DOHH2 (cell line): Measurements from ENCODE around the gene PCDHB11.
"Not testable (repeated sequence)": the region's sequence is repeated elsewhere in the genome, so short reads cannot be mapped to it uniquely, and the experiment has no call there.

Experiments
- EZH2phosphoT487 ChIP-seq: fragments of 200-600 bp; sonication (generic); IDR thresholded peaks from 2 replicates; pipeline ENCODE4 v1.6.1; 2017; ENCODE audit warnings: borderline replicate concordance, mild to moderate bottlenecking, antibody characterized with exemption, low read length, moderate library complexity, mixed read lengths
- TF ChIP-seq, protein P1 (sequence below): fragments of 200-600 bp; sonication (generic); IDR thresholded peaks from one replicate; pipeline ENCODE4 v1.5.1; 2014; ENCODE audit warnings: antibody characterized with exemption, mild to moderate bottlenecking, low read depth, low read length; ENCODE audit not compliant: poor library complexity, severe bottlenecking

DNA sequence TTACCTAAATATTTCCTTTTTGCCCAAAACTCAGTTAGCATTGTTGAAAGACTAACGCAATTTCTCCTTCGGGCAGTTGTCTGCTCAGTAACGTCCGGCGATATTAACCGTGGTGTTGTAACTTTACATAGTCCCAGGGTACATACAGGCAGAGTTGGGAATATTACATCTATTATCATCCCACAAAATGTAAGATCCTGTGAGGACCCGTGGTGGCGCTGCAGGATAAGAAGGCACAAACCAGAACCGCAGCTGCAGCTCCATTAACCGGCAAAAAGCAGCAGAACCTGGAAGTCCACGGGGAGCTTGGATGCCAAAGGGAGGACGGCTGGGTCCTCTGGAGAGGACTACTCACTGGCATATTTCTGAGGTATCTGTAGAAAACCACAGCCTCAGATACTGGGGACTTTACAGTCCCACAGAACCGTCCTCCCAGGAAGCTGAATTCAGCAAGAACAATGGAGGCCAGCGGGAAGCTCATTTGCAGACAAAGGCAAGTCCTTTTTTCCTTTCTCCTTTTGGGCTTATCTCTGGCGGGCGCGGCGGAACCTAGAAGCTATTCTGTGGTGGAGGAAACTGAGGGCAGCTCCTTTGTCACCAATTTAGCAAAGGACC, 21.7 kb upstream of the PCDHB11 start, which contains the start of gene PCDHB8:
- TF ChIP-seq, protein P1, sequence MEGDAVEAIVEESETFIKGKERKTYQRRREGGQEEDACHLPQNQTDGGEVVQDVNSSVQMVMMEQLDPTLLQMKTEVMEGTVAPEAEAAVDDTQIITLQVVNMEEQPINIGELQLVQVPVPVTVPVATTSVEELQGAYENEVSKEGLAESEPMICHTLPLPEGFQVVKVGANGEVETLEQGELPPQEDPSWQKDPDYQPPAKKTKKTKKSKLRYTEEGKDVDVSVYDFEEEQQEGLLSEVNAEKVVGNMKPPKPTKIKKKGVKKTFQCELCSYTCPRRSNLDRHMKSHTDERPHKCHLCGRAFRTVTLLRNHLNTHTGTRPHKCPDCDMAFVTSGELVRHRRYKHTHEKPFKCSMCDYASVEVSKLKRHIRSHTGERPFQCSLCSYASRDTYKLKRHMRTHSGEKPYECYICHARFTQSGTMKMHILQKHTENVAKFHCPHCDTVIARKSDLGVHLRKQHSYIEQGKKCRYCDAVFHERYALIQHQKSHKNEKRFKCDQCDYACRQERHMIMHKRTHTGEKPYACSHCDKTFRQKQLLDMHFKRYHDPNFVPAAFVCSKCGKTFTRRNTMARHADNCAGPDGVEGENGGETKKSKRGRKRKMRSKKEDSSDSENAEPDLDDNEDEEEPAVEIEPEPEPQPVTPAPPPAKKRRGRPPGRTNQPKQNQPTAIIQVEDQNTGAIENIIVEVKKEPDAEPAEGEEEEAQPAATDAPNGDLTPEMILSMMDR: not testable (repeated sequence)
- TF ChIP-seq EZH2phosphoT487: not testable (repeated sequence)
